HG02840 (cell line): ENCODE data around the gene IL22.

Experiments
- ATAC-seq: cut with Tn5 transposase; IDR thresholded peaks from one replicate; pipeline ENCODE4 v1.9.1; 2021; ENCODE audit warnings: mild to moderate bottlenecking, moderate library complexity, moderate number of reproducible peaks; ENCODE audit not compliant: unreplicated experiment, low FRiP score

IL22 gene

GRCh38 chr12:68264857-68265256 is 11.5 kb upstream of the IL22 start:
- ATAC-seq: no peak

DNA sequence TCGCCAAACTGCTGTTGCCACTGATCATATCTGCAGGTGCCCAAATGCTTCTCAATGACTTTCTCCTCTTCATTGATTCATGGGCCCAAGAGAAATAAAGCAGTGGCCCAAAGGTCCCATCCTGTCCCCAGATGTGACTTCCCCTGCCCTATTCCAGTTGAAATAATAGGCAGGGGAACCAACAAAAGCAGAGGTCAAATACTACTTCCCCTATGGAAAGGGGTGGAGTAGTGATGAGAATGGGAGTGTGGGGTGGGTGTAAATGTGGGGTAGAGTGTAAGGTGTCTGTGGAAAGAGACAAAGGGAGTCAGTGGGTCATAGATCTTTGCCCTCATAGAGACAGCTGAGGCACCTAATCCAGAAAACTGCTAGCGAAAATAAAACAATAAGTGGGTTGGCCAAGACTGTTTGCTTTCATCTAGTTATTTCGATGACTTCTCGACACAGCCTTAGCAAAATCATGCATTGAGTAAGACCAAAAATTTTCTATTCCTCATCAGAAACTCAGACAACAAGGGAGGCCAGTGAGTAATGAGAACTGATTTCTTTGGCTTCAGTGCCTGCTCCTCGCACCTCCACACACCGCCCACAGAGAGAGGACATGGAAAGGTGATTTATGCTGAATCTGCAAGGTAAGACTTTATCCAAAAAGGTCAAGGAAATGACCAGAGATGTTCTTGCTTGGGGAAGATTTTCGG is 10.9 kb upstream of the IL22 start:
- no peak for ATAC-seq

DNA sequence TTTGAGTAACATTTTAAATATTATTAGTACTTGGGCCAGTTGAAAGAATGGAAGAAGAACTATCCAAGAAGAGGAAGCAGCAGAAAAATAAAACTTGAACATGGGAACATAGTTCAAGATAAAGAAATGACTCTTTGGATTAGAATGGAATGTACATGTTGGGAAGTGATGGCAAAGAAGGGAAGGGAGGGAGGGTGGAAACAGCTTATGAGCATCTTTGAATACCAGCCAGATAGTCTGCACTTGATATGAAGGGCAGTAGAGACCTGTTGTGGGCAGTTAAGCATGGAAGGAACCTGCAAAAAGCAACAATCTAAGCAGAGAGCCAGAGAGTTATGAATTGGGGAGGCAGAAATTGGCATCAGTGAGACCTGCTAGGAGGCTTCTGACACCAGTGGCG is 10.0 kb upstream of the IL22 start:
- no peak for ATAC-seq

GRCh38 chr12:68261896-68262295 is 8.5 kb upstream of the IL22 start:
- ATAC-seq: no peak

DNA sequence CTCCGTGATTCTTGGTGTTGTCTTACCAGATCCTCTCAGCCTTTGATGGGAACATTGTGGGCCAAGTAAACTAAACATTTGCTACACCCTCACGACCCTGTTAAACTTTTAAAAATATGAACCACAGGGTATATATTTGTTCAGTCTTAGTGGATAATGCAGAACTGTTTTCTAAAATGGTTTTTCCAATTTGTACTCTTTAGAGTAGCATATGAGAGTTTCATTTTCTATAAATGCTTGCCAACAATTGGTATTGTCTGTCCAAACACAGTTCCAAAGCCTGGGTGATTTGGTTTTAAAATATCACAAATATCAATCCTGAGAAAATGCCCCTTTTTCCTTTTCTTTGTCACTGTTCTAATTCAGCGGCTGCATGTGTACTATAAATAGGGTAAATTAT is 6.7 kb upstream of the IL22 start:
- ATAC-seq: no peak

DNA sequence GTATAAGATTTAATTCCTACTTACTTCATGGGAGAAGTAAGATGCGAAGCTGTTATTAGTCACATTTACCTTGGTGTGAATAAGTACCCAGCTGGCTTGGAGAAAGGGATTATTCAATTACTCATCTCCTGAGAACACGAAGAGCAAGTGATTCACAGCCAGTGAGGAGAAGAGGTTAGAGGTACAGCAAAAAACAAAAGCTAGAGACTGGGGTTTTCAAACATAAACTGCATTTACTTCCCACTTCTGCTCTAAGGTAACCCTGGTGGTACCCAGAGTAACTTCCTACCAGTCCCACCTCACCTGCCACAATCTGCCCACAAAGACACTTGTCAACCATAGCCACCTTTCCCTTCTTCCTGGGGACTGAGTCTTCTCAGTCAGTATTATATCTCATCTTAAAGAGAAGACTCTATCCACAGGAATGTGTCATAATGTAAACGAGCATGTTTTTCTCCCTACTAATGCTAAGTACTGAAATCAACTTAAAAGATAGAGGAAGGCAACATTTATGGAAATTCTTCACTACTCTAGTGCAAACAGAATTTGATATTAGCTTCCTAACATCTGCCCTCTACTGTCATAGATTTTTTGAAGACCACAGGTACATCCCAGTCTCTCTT is 6.0 kb upstream of the IL22 start:
- no peak for ATAC-seq

GRCh38 chr12:68252077-68252476 is 1.3 kb downstream of the IL22 start:
- no peak for ATAC-seq

- ATAC-seq: no peak
Measured at GRCh38 chr12:68250454-68250853, 3.0 kb downstream of the IL22 start.

GRCh38 chr12:68247785-68248184 is 5.6 kb downstream of the IL22 start:
- no peak for ATAC-seq

DNA sequence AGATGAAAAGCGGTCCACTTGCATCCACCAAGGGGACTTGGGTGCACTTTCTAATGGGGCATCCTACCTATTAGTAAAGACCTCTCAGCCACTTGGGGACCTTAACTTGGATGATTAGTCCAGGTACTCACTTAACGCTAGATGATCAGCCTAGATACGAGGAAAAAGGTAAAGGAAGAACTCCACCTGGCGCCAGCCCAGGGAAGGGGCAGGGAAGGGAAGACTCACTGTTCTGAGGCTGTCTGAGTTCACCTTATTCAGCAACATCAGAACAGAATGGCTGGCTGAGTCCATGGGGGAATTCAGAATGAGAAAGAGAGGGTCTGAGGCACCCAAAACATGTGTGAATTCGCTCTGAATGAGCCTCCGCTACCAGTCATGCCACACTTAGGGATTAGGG is 7.1 kb downstream of the IL22 start:
- ATAC-seq: no peak

GRCh38 chr12:68245180-68246021 is 8.0 kb downstream of the IL22 start:
- no peak for ATAC-seq

- ATAC-seq: no peak
Measured at GRCh38 chr12:68242777-68243176, 10.6 kb downstream of the IL22 start.

DNA sequence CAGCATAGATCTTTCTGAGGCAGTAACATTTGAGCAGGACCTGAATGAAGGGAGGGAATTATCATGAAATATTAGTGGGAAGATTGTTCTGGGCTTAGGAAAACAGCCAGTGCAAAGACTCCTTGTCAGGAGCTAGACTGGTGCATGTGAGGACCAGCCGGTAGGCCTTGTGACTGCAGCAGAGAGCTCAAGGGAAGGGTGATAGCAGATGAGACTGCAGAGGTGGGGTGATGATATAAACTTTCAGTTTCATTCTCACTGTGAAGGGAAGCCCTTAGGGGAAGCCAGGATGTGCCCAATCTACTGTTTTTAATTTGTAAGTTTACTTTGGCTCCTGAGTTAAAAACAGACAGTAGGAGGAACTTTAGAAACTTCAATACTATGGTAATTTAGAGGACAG is 12.4 kb downstream of the IL22 start:
- peak; percentile 96 for ATAC-seq

GRCh38 chr12:68240079-68240478 is 13.3 kb downstream of the IL22 start:
- ATAC-seq: no peak

- no peak for ATAC-seq
Measured at GRCh38 chr12:68239309-68239982, 14.0 kb downstream of the IL22 start.

DNA sequence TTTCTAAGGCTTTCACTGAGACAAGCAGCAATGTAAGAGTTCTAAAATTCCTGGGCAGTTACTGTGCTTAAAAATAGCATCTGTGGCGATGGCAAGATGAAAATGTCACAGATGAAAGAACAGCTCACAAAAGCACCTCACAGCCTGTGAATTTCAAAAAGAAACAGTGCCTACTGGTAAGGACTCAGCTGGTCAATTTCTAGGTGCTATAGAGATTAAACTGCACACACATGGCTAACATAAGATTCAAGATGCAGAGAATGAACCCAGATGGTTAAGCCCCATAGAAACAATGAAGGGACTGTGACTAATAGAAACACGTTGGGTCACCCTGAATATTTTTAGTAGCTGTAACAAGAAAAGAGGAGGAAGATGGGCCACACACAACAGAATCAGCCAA is 15.8 kb downstream of the IL22 start:
- no peak for ATAC-seq

GRCh38 chr12:68237078-68237477 is 16.3 kb downstream of the IL22 start:
- no peak for ATAC-seq

- peak; percentile 66 for ATAC-seq
Measured at GRCh38 chr12:68236421-68237059, 16.9 kb downstream of the IL22 start.

DNA sequence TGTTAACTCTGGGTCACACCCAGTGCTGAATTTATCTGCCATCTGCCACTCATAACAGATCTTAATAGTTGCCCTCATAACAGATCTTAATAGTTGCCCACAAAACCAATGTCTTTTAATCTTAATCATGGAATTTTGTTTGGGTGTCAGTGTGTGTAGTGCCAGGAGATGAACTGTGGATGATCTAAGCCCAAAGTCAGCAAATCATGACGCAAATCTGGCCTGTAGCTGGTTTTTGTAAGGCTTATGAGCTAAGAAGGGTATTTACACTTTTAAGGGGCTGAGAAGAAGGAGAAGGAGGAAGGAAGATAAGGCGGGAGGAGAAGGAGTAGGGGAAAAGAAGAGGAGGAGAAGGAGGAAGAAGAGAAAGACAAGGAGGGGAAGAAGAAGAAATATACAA is 17.8 kb downstream of the IL22 start:
- ATAC-seq: no peak

DNA sequence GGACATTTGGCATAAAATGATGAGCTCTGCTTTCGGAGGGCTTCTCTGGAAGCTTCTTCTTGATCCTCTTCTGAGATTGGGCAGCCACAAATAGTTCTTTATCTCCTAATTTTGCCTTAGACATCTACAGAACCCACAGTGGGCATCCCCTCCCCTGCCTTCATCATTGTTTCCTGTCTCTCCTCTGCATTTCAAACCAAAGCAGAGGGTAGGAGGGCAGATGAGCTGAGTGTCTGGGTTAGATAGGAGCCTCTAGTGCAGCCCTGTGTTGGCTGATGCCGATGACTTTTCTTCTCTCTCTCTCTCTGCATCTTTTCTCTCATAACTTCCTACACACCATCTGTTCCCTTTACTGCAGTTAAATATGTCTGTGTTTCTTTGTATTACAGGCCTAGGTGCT is 19.3 kb downstream of the IL22 start:
- ATAC-seq: no peak

- no peak for ATAC-seq
Measured at GRCh38 chr12:68233498-68233897, 19.9 kb downstream of the IL22 start.
